T-helper 1 cell treated with Interleukin-12 subunit alpha and Interleukin-12 subunit beta and Interleukin-4 antibody, amounts not matched to agents 30 ng/mL and 1 ng/mL, for 36 hours (primary cell): Measurements from ENCODE around the gene CRYAB. TPM values are rescaled to one million over a fixed set of nuclear protein-coding genes. Genes with fewer than 3 reads are reported as not detected.
"Not testable (repeated sequence)": the region's sequence is repeated elsewhere in the genome, so short reads cannot be mapped to it uniquely, and the experiment has no call there.

Experiments used
- intact Hi-C: fragments of 100-400 bp; cut with micrococcal nuclease; formaldehyde crosslinking; loops from one replicate; pipeline ENCODE4 v1.15.1; 2024
- total RNA-seq: library from RNA; stranded (reverse); gene quantifications from 2 replicates; pipeline ENCODE4 v1.2.3, GENCODE V29; 2022

CRYAB gene
- total RNA-seq, 1 donor from 2014 or later = 0.76 TPM

DNA sequence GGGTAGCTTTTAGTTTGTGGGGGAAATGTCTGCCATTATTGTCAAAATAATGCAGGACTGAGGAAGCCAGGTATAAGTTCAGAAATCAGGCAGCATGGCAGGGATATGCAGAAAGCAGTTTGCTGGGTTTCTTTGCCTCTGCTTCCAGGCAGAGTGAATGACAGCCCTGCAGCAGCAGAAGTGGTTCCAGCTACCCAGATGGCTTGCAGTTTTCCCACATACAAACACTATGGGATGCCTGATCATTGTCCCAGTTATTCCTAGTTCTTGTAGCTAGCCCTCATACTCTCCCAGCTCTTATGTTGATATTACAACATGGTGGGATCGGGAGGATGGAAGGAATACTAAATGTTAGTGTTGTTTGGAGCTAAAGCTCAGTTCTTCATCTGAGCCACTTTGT, 22.7 kb upstream of the CRYAB start:
- intact Hi-C loops = no loop called here

DNA sequence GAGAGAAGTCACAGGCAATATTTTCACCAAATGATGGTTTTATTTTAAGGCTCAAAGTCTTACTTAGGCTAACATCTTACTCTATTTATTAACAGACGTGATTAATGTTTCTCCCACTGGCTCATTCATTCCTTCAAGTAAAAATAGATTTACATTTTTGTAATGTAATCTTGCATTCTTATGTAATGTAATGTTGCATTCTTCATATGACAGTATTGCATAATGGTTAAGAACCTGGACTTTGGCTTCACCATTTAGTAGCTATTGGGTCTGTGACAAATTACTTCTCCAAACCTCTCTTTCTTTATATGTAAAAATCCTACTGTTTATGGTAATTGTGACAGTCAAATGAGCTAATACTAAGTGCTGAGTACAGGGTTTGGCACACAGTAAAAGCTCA, 22.3 kb upstream of the CRYAB start:
- intact Hi-C loops = no loop called here

DNA sequence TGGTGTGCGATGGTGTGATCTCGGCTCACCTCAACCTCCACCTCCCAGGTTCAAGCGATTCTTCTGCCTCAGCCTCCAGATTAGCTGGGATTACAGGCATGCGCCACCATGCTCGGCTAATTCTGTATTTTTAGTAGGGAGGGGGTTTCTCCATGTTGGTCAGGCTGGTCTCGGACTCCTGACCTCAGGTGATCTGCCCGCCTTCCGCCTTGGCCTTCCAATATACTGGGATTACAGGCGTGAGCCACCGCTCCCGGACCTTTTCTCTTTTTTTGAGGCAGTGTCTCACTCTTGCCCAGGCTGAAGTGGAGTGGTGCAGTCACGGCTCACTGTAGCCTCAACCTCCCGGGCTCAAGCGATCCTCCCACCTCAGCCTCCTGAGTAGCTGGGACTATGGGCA, 21.6 kb upstream of the CRYAB start:
- intact Hi-C loops = not testable (repeated sequence)

- intact Hi-C loops = loop anchor here (1.0 kb wide), 2 partner anchors 243 to 348 kb away; partner anchors contain the start of gene BCO2
Measured at GRCh38 chr11:111932611-111932950, 21.0 kb upstream of the CRYAB start.

DNA sequence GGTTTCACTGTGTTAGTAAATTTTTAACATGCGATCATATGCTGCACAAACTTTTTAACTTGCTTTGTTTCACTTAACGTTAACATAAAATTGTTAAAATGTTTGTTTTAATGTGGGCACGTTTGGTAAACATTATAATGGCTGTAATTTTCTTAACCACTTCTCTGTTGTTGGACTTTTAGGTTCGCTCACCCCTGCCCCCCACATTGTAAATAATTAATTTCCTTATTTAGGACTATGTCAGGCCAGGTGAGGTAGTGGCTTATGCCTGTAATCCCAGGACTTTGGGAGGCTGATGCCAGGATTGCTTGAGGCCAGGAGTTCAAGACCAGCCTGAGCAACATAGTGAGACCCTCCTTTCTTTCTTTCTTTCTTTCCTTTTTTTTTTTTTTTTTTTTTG, 18.9 kb upstream of the CRYAB start:
- intact Hi-C loops = no loop called here

DNA sequence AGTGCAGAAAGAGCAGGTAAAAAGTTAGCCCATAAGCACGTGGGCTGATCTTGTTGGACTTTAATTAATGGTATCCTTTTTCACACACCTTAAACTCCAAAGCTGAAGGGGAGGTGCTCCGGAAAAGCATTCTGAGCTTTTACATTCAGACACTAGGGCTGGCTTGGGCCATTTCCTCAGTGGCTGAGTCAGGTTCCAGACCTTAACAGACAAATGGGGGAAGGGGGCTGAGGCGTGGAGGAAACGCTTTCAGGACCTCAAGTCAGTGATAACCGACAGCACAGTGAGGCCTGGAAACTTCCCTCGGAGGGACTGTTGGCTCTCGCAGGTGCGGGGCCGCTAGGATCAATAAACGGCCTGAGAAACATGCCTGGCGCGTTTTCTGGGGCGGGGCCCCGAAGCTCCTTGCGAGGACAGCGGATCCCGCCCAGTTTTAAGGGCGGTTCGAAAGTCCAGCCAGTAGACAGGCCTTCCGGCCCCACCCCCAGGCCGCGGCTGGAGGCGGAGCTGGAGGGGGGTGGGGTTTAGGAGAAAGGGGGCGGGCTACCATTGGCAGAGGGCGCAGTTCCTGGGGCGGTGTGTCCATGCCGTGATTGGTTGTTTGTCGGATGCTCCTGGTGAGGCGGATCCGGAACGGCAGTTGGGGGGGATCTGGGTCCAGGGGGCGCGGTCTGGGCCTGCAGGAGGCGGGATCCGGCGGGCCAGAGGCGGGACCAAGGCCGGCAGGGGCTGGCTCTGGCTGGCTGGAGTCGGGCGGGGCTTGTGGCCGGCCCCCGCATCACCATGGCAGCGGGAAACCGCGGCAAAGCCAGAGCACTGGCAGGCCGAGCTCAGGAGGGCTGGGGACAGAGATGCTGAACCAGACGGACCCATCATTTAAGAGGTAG, 15.2 kb upstream of the CRYAB start:
- intact Hi-C loops = loop anchor here (1.0 to 5.0 kb wide), 13 partner anchors 10 to 1391 kb away; partner anchors contain the start of genes ALG9, CFAP68, DLAT and FDXACB1

- intact Hi-C loops = loop anchor here (1.0 to 5.0 kb wide), 6 partner anchors 47 to 1391 kb away; partner anchors contain the start of genes ALG9, CFAP68, FDXACB1 and PPP2R1B
Measured at GRCh38 chr11:111925953-111926352, 14.4 kb upstream of the CRYAB start.

DNA sequence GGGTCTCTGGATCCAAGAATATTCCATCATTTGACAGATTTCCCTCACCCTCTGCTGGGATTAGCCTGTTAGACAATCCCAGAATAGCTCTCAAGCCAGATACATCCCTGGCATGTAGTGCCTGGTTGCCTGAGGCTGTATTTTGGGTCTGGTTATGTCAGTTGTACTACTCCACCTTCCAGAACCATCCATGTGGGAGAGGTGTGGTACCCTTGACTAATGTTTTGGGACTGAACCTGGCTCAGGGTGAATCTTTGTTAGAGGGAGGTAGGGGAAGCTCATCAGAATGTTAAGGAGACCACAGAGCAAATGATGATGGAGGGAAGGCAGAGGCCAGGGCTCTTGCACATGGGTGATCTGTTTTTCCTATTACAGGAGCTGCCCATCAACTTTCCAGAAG, 12.4 kb upstream of the CRYAB start:
- intact Hi-C loops = no loop called here

DNA sequence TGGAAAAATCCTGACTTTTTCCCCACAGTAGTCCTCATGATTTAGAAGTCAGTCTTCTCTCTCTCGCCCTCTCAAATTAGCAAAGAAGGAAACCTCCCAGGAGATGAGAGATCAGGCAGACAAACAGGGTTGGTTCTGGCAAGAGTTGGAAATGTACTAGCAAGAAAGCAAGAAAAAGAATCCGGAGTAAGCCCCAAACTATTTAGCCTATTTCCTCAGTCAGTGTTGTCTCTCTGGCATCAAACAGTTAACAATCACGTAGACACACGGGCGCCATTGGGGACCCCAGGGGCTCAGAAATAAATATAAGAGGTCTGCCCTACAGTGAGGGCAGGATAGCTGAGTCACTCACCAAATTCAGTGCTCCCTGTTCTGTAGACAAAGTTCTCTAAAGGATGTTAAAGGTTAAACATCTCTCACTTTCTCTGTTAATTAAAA, 11.8 kb upstream of the CRYAB start:
- intact Hi-C loops = no loop called here

GRCh38 chr11:111922803-111923202, 11.2 kb upstream of the CRYAB start:
- intact Hi-C loops = no loop called here

- intact Hi-C loops = no loop called here
Measured at GRCh38 chr11:111921541-111922230, 10.1 kb upstream of the CRYAB start.

DNA sequence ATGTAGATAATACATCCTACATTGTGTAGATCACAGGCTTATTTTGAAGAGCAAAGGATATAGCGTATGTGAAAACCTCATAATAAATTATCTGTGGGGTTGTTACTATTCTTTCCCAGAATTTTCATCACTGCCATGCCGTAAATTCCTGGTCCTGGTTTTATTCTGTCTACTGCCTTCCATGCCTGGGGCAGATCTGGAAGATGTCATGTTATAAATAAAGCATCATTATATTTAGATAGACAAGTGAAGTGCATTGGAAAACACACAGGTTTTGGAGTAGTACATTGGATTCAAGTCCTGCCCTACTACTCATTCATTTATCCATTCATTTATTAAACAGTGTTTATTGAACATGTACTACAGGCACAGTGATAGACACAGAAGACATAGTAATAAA, 9.3 kb upstream of the CRYAB start:
- intact Hi-C loops = no loop called here

- intact Hi-C loops = no loop called here
Measured at GRCh38 chr11:111918390-111919256, 7.1 kb upstream of the CRYAB start, which contains the start of gene C11orf52. TSS of gene C11orf52 (plus strand) at chr11:111918913. CDS start at chr11:111918973, 60 bp downstream.

GRCh38 chr11:111917788-111918187, 6.2 kb upstream of the CRYAB start:
- intact Hi-C loops = no loop called here

DNA sequence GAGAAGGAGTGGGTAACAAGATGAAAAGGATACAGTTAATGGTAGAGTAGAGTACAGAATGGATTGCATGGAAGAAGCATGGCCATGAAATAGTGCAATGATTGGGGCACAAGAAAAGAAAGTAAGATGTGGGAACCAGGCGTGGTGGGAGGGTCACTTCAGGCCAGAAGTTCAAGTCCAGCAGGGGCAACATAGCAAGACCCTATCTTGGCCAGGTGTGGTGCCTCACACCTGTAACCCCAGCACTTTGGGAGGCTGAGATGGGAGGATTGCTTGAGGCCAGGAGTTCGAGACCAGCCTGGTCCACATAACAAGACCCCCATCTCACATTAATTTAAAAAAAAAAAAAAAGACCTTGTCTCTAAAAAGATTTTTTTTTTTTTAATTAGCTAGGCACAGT, 5.7 kb upstream of the CRYAB start:
- intact Hi-C loops = no loop called here

GRCh38 chr11:111916768-111917167, 5.2 kb upstream of the CRYAB start:
- intact Hi-C loops = no loop called here

DNA sequence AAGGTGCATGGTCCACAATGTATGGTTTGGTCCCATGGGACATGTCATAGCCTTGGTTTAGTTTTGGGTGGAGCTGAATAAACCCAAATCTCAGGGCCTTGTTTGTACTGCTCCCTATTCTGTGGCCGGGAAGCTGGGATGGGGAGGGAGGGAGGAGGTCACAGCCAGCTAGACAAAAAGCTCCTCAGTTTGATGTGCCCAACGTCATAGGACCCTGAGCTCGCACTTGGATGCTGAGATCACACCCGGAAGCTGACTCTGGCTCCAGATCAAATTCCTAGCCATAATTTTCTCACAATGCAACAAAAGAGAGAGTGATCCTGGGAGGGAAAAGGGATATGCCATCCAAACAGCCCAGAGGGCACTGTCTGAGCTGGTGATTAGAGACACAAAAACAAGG, 2.4 kb upstream of the CRYAB start:
- intact Hi-C loops = no loop called here

- intact Hi-C loops = no loop called here
Measured at GRCh38 chr11:111913031-111913861, 1.7 kb upstream of the CRYAB start.

DNA sequence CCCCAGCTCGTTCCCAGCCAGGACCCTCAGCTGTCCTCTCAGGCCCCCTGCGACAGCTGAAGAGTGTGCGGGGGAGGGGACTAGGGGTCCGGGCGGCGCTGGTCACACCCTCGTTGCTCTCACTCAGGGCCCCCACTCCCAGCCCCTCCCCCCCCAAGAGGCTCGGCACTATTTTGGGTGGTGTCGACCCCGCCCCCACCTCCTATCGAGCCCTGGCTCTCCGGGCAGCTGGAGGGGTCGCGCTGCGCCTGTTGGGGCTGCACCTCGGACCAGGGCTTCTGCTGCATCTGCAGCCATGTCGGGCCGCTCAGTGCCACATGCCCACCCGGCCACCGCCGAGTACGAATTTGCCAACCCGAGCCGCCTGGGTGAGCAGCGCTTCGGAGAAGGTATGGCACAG, 965 bp upstream of the CRYAB start, which contains the start of gene HSPB2:
Gene HSPB2 (plus strand): TSS at position 200 of the 400 bp plus-strand sequence. CDS start 96 bp downstream, at position 296.
- intact Hi-C loops = no loop called here
